ENCODE results near the gene ATP2C2. TPM values are rescaled to one million over a fixed set of nuclear protein-coding genes. Genes with fewer than 3 reads are reported as not detected.

Gene ATP2C2
- total and polyA plus RNA-seq, 2 of the 8 experiments (the other 6 are each of a cell fraction or from before 2014, with no cell fraction given), result 1.2 to 2.8 TPM

DNA sequence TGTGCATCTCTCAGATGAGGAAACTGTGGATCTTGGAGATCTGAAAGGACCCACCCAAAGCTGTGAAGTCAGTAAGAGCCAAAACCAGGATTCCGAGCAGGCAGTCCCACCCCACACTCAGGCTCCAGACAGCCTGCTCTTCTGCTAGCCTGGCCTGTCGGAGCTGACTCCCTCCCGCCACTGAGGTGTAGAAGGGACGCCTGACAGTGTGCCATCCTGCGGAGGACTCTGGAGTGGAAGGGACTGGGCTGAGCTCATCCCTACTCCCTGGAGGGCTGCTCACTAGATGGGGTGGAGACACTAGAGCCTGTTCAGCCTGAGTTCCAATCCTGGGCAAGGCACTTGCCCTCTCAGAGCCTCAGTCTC, 37.7 kb upstream of the ATP2C2 start:
- FAIRE-seq (no peak), DNase-seq (ENCODE audit: low read depth in 1 of 2, low spot score in 2 of 2) (no peak)
- Histone ChIP-seq H4K91ac (replicated peaks; ENCODE audit: insufficient read length, low read length) (no peak overlapping the region), H2BK5ac (ENCODE audit: low read depth, low read length) (no peak overlapping the region), H3K79me2 (ENCODE audit: control insufficient read depth in 1 of 2, insufficient read depth in 2 of 2, low read length in 2 of 2) (no peaks in the 10 kb centered on the region), H2BK12ac (ENCODE audit: low read depth, low read length) (no peak overlapping the region), H3K23ac (ENCODE audit: insufficient read length) (no peak overlapping the region), H3K23me2 (ENCODE audit: low read depth, low read length) (peaks cover 4% of the 10 kb centered on the region; the same call in 1 of the 2 replicates), H2AK5ac (ENCODE audit: low read depth, low read length) (no peak overlapping the region), H3K4me2 (ENCODE audit: insufficient read depth in 1 of 2, low read depth in 2 of 2, low read length in 2 of 2) (no peak overlapping the region), H2AFZ (ENCODE audit: low read length) (no peak overlapping the region), H3K9ac (replicated peaks in 1 of 4; ENCODE audit: extremely low read depth in 1 of 4, low read depth in 3 of 4, low read length in 3 of 4) (no peak overlapping the region), H3K36me3 (ENCODE audit: control insufficient read depth in 2 of 4, insufficient read depth in 4 of 4, low read length in 3 of 4) (no peaks in the 10 kb centered on the region), H3K27ac (ENCODE audit: low read depth, low read length) (no peak overlapping the region), H3K14ac (ENCODE audit: insufficient read length) (no peak overlapping the region), H2BK20ac (ENCODE audit: low read length) (no peak overlapping the region), H3K4me1 (replicated peaks in 1 of 4; ENCODE audit: control insufficient read depth in 3 of 4, insufficient read depth in 4 of 4, low read length in 3 of 4) (no peaks in the 10 kb centered on the region), H3K27me3 (replicated peaks in 1 of 4; ENCODE audit: control insufficient read depth in 3 of 4, extremely low read depth in 1 of 4, insufficient read depth in 3 of 4, low read length in 3 of 4) (no peaks in the 10 kb centered on the region), H4K5ac (ENCODE audit: insufficient read length, low read depth, low read length) (no peak overlapping the region), H4K8ac (ENCODE audit: extremely low read depth, insufficient read depth, low read length) (no peak overlapping the region), H3K4me3 (ENCODE audit: extremely low read depth in 1 of 4, insufficient read depth in 2 of 4, low read depth in 3 of 4, low read length in 4 of 4) (no peak overlapping the region), H3K9me3 (ENCODE audit: insufficient read depth in 2 of 2, low read depth in 1 of 2, low read length in 1 of 2) (no peaks in the 10 kb centered on the region), H3K4ac (replicated peaks; ENCODE audit: insufficient read length, low read depth, low read length) (no peak overlapping the region), H3K79me1 (ENCODE audit: low read depth, low read length) (no peaks in the 10 kb centered on the region), H2BK15ac (ENCODE audit: low read length) (no peak overlapping the region), H2BK120ac (replicated peaks; ENCODE audit: low read depth, low read length) (no peak overlapping the region), H4K20me1 (replicated peaks in 1 of 2; ENCODE audit: control insufficient read depth in 1 of 2, insufficient read depth in 2 of 2, low read length in 2 of 2) (peaks cover 0 to 4% of the 10 kb centered on the region in 2 experiments), H3K18ac (ENCODE audit: extremely low read depth, low read length) (no peak overlapping the region), H3K56ac (replicated peaks; ENCODE audit: insufficient read length, low read depth, low read length) (no peak overlapping the region)
- 92% methylated on average over 5 of the region's 5 CpGs; no CpG with 5 or more reads in 1 of the 2 experiments for WGBS, 2 experiments (ENCODE audit: extremely low coverage in 1 of 2, insufficient coverage in 1 of 2, insufficient read length in 1 of 2, insufficient replicate concordance in 2 of 2, low coverage in 1 of 2, low lambda C conversion rate in 2 of 2, missing lambda C conversion rate in 1 of 2)
- TF ChIP-seq GABPA (IDR thresholded peaks at IDR 0.05; ENCODE audit: borderline replicate concordance, insufficient read depth, low read length), result no peak
- TF ChIP-seq GTF2F1 (IDR thresholded peaks at IDR 0.05; ENCODE audit: borderline replicate concordance, low read depth, low read length), result no peak
- no peak for TF ChIP-seq TEAD4 (IDR thresholded peaks at IDR 0.05; ENCODE audit: low read depth, low read length)
- no peak for TF ChIP-seq SRF (IDR thresholded peaks at IDR 0.05; ENCODE audit: low read depth, low read length)
- no peak for TF ChIP-seq HDAC6 (IDR thresholded peaks at IDR 0.05; ENCODE audit: low read depth, low read length)
- no peak for TF ChIP-seq CTBP2 (IDR thresholded peaks at IDR 0.05; ENCODE audit: borderline replicate concordance, insufficient read depth, insufficient read length, low read length)
- no peak for TF ChIP-seq SP1 (IDR thresholded peaks at IDR 0.05; ENCODE audit: low read depth, low read length)
- ChIA-PET POLR2A (ENCODE audit: partially characterized antibody) (no interaction called here), CTCF (ENCODE audit: partially characterized antibody) (interaction anchor here (0.9 to 1.2 kb wide), 3 partner anchors 23 to 37 kb away, joined by 3 read pairs; partner anchors contain the start of gene ATP2C2)

All from H1 (cell line).